GM19193 (cell line): ENCODE data around the gene DGKI.

ENCODE experiments used
- POLR2A ChIP-seq: IDR thresholded peaks from 4 replicates; pipeline ENCODE4 v1.6.1; 2011; ENCODE audit not compliant: insufficient read depth, insufficient read length; ENCODE audit errors: extremely low read depth

DGKI gene

GRCh38 chr7:137535579-137535978, 311.2 kb downstream of the DGKI start:
- no peak for TF ChIP-seq POLR2A

- no peak for TF ChIP-seq POLR2A
Measured at GRCh38 chr7:137531671-137532070, 315.1 kb downstream of the DGKI start.

- no peak for TF ChIP-seq POLR2A
Measured at GRCh38 chr7:137527634-137528033, 319.1 kb downstream of the DGKI start.

- no peak for TF ChIP-seq POLR2A
Measured at GRCh38 chr7:137523171-137523570, 323.6 kb downstream of the DGKI start.

- no peak for TF ChIP-seq POLR2A
Measured at GRCh38 chr7:137521451-137521850, 325.3 kb downstream of the DGKI start.

- TF ChIP-seq POLR2A, result no peak
Measured at GRCh38 chr7:137519947-137520346, 326.8 kb downstream of the DGKI start.

GRCh38 chr7:137519181-137519691, 327.5 kb downstream of the DGKI start:
- TF ChIP-seq POLR2A, result no peak

GRCh38 chr7:137513091-137513490, 333.7 kb downstream of the DGKI start:
- no peak for TF ChIP-seq POLR2A

- TF ChIP-seq POLR2A, result no peak
Measured at GRCh38 chr7:137507096-137507495, 339.7 kb downstream of the DGKI start.

GRCh38 chr7:137506031-137506430, 340.7 kb downstream of the DGKI start:
- no peak for TF ChIP-seq POLR2A

- TF ChIP-seq POLR2A, result no peak
Measured at GRCh38 chr7:137501562-137501961, 345.2 kb downstream of the DGKI start.

- no peak for TF ChIP-seq POLR2A
Measured at GRCh38 chr7:137492889-137493288, 353.9 kb downstream of the DGKI start.

GRCh38 chr7:137489880-137490279, 356.9 kb downstream of the DGKI start:
- no peak for TF ChIP-seq POLR2A

- TF ChIP-seq POLR2A, result no peak
Measured at GRCh38 chr7:137488038-137488437, 358.7 kb downstream of the DGKI start.

- TF ChIP-seq POLR2A, result no peak
Measured at GRCh38 chr7:137485818-137486217, 361.0 kb downstream of the DGKI start.

- TF ChIP-seq POLR2A, result no peak
Measured at GRCh38 chr7:137484326-137484725, 362.4 kb downstream of the DGKI start.

GRCh38 chr7:137482466-137482865, 364.3 kb downstream of the DGKI start:
- no peak for TF ChIP-seq POLR2A
